Eye (tissue), 1 donor: Measurements from ENCODE around the gene ZNF488.

Experiments
- DNase-seq: peaks from one replicate; pipeline ENCODE4 v3.0.0-alpha.2; 2015

Gene ZNF488

DNA sequence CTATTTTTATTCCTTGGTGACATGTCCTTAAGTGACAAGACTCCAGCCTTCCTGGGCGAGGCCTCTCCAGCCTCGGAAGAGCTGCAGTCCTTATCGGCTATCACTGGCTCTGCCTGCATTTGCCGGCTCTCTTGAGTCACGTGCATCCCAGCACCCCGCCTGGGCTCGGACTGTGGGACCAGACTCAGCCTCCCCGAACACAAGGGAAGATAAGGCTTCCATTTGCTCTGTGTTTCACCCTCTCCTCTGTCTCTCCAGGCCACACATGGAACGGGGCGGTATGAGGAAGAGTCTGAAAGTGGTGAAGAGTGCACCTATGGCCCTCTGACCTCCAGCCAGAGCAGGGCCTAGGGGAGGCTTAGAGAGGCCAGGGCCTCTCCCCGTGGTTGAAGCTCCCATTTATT lies 57.2 kb downstream of the ZNF488 start:
- DNase-seq = no peak

DNA sequence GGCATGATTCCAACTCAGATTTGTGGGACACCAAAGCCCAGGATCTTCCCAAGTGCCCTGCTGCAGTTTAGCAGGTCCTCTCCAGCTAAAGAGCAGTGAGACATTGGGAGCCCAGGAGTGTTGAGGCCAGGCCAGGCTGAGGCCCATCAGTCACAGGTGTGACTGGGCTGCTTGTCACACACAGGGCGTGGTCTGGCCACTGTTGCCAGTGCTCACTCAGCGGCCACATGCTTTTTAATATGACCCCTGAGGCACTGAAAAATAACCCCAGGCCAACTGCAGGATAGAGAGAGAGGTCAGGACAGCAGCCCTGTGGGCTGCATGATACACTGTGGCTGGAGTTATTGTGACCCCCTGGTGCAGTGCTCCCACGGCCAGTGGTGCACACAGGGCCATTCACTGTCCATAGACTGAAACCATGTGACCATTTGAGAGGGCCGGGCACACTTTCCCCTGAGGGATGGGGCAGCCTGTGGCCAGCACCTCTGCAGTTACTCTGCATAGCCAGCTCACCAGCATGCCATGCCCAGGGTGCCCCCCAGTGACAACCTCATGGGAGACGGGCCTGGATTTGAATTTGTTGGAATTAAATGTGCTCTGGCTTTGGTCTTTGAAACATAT lies 57.7 kb downstream of the ZNF488 start:
- DNase-seq = no peak

GRCh38 chr10:47325303-47326291 lies 58.5 kb downstream of the ZNF488 start:
- no peak for DNase-seq

- no peak for DNase-seq
Observed at GRCh38 chr10:47323636-47324296, 60.3 kb downstream of the ZNF488 start.

DNA sequence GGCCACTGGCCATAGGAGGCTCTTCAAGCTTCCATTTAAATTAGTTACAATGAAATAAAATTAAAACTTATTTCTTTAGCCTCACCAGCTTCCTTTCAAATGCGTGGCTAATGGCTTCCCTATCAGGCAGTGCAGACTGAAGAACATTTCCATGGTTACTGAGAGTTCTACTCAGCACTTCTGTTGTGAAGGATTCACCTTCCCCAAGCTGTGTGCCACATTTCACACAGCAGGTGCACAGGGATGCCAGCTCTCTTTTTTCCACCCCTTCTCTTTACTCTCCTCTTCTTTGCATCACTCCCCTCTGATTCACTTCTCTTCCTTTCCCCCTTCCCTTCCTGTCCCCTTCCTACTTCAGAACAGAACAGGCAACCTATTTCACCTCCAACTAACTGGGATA lies 61.0 kb downstream of the ZNF488 start:
- no peak for DNase-seq

DNA sequence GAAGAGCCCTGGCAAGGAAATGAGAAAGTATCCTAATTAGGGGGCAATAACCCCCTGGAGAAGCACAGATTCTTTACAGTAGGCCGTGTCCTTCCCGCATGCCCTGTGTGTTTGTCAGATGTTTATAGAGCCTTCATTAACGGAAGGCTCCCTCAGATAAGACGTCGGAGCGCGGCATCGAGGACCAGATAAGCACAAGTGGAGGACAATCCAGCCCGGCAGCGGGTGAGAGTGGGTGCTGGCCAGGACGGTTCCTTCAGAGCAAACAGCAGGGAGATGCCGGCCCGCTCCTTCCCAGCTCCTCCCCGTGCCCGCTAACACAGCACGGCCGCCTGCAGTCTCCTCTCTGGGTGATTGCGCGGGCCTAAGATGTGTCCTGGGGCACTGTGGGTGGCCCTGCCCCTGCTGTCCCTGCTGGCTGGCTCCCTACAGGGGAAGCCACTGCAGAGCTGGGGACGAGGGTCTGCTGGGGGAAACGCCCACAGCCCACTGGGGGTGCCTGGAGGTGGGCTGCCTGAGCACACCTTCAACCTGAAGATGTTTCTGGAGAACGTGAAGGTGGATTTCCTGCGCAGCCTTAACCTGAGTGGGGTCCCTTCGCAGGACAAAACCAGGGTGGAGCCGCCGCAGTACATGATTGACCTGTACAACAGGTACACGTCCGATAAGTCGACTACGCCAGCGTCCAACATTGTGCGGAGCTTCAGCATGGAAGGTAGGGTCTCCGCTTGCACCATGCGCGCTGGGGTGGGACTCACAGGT lies 61.6 kb downstream of the ZNF488 start, which contains the start of gene GDF2:
Gene GDF2, plus strand, starts transcription at position 155 of the 762 bp plus-strand sequence. Its CDS starts 215 bp downstream, at position 370.
- no peak for DNase-seq

- DNase-seq = no peak
Observed at GRCh38 chr10:47321521-47322195, 62.4 kb downstream of the ZNF488 start.

DNA sequence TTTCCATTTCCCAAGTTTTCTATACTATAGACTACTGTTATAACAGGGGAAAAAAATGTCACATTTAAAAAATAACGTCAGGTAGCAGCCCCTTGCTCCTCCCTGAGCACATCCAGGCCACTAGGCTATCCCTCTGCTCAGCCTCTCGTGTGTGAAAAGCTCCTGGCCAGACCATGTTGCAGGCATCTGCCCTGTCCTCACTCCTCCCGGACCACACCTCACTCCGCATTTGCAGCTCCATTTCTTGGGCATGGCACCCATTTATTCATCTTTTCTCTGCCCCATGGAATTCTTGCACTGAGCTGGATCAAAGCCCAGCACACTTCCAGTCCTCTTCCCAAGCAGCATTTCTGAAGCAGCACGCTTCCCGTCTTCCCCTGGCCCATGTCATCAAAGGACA lies 63.3 kb downstream of the ZNF488 start:
- no peak for DNase-seq

DNA sequence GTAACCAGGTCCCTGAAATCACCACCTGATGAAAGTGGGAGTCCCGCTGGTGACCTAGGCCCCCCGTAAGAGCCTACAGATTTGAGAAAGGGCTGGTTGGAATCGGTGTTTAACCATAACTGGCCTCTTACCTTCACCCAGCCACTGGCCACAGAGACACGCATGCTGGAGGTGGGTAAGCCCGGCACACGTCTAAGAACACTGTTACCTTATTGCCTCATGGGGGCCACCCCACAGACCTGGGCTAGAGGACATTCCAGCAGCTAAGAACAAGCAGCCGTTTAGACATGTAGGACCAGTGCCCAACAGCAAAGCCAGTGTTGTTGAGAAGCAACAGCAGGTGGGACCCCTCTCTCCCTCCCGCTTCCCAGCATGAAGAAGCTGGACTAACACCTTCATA lies 64.3 kb downstream of the ZNF488 start:
- no peak for DNase-seq

DNA sequence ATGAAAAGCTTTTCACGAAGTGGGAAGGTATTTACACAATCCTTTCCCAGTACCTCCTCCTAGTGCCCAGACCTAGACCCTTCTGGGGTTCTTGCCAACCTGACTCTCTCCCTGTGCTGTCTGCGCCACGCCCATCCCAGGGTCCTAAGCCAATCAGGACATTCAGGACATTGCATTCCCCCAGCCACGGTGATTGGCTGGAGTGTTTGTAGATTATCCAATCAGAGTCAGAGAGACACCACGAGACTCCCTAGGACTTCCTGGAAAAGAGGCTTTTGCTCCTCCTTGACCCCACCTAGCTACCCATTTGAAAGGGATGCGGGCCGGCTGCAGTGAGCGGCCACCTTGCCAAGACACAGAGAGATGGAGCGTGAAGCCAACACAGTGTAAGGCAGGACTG lies 65.4 kb downstream of the ZNF488 start:
- no peak for DNase-seq

GRCh38 chr10:47317251-47317650 lies 66.8 kb downstream of the ZNF488 start:
- DNase-seq = no peak

DNA sequence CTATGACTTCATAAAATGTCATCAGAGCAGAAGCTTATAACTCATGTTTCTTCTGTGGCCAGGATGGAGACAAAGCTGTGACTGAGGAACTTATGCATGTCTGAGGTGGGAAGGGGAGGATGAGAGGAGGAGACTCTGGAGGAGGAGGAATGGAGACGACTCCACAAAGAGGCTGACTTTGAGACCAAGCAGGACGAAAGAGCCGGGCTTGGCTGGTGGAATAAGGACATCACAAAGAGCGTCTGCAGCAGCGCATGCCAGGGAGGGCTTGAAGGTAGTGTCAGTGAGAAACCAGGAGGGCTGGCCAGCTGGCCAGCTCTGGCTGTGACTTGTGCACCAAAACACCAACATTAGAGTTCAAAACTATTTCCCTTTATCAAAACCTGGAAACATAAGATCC lies 68.0 kb downstream of the ZNF488 start:
- DNase-seq = no peak
